HuH-7.5 (cell line): ENCODE measurements around the gene SLC29A2.
A peak's percentile ranks its signal among the peaks of the same experiment; 100 is the strongest.

ENCODE experiments used
- DNase-seq: peaks from one replicate; pipeline ENCODE4 v3.0.0; 2011; ENCODE audit warnings: low spot score

The SLC29A2 gene

GRCh38 chr11:66349084-66349386, 22.5 kb downstream of the SLC29A2 start:
- no peak for DNase-seq

GRCh38 chr11:66347425-66348276, 23.9 kb downstream of the SLC29A2 start, which contains the start of gene B4GAT1:
Gene B4GAT1, minus strand, starts transcription at chr11:66347629. Its CDS starts 84 bp downstream, at chr11:66347545.
- DNase-seq: peak; percentile 98

- peak; percentile 83 for DNase-seq
Measured at GRCh38 chr11:66346476-66347424, 24.8 kb downstream of the SLC29A2 start.

GRCh38 chr11:66345316-66345649, 26.3 kb downstream of the SLC29A2 start:
- no peak for DNase-seq

GRCh38 chr11:66344550-66345315, 26.8 kb downstream of the SLC29A2 start, which contains the start of gene BRMS1:
Gene BRMS1, minus strand, starts transcription at chr11:66345104. Its CDS starts 2,870 bp downstream, at chr11:66342234.
- peak; percentile 100 for DNase-seq

- DNase-seq: no peak
Measured at GRCh38 chr11:66343176-66343575, 28.4 kb downstream of the SLC29A2 start.

GRCh38 chr11:66341502-66342126, 29.9 kb downstream of the SLC29A2 start:
- no peak for DNase-seq

GRCh38 chr11:66340596-66341501, 30.7 kb downstream of the SLC29A2 start:
- DNase-seq: no peak

- no peak for DNase-seq
Measured at GRCh38 chr11:66339686-66340483, 31.7 kb downstream of the SLC29A2 start.

GRCh38 chr11:66339162-66339675, 32.3 kb downstream of the SLC29A2 start:
- DNase-seq: no peak

- no peak for DNase-seq
Measured at GRCh38 chr11:66338276-66339161, 33.0 kb downstream of the SLC29A2 start.

- DNase-seq: no peak
Measured at GRCh38 chr11:66337103-66337899, 34.3 kb downstream of the SLC29A2 start.

GRCh38 chr11:66336234-66337102, 35.1 kb downstream of the SLC29A2 start, which contains the start of gene RIN1:
Gene RIN1, minus strand, starts transcription at chr11:66336434. Its CDS starts 32 bp downstream, at chr11:66336402.
- peak; percentile 99 for DNase-seq

GRCh38 chr11:66335531-66336233, 35.9 kb downstream of the SLC29A2 start:
- DNase-seq: no peak

- DNase-seq: no peak
Measured at GRCh38 chr11:66334605-66335442, 36.7 kb downstream of the SLC29A2 start.
